Motor neuron (in vitro differentiated cells): Measurements from ENCODE around the gene KRTAP20-2. TPM values are rescaled to one million over a fixed set of nuclear protein-coding genes. Genes with fewer than 3 reads are reported as not detected.
A peak's percentile ranks its signal among the peaks of the same experiment; 100 is the strongest.

Source experiments
- ATAC-seq, 8 experiments: fragments of 200-7000 bp; cut with Tn5 transposase; replicated peaks in 6 of 8; 2 replicates each; pipeline ENCODE4 v1.8.0; 2021; ENCODE audit warnings: mild to moderate bottlenecking in 8 of 8, moderate library complexity in 8 of 8
- H3K27ac ChIP-seq, 2 donors: fragments of 250-450 bp; sonication (Bioruptor Pico); 2 replicates each; pipeline ENCODE4 v1.9.0; 2021; ENCODE audit warnings: antibody characterized with exemption in 2 of 2, mild to moderate bottlenecking in 2 of 2, moderate library complexity in 1 of 2
- H3K4me1 ChIP-seq, 2 donors: fragments of 250-450 bp; sonication (Bioruptor Pico); replicated peaks in 1 of 2; 2 replicates each; pipeline ENCODE4 v1.6.1; 2021; ENCODE audit warnings: antibody characterized with exemption in 2 of 2, mild to moderate bottlenecking in 2 of 2, moderate library complexity in 1 of 2
- H3K4me3 ChIP-seq, 5 donors: fragments of 250-450 bp; sonication (Bioruptor Pico); 2 replicates each; pipeline ENCODE4 v1.9.0; 2021; ENCODE audit warnings: antibody characterized with exemption in 5 of 5, mild to moderate bottlenecking in 5 of 5, moderate library complexity in 4 of 5
- WGBS, 10 experiments: fragments of 450-650 bp; shearing (Covaris generic); methylation state at CpG; one replicate each; pipeline ENCODE4 v1.0.0; 2022; 5-methylcytosine and 5-hydroxymethylcytosine counted together
- in situ Hi-C, 9 experiments: fragments of 400-800 bp; cut with MboI; loops; one replicate each; pipeline ENCODE4 v1.15.0; 2021; ENCODE audit warnings: low sequenced_read_pairs in 9 of 9, low pct_unique_long_range_greater_than_20kb in 2 of 9; ENCODE audit not compliant: unreplicated experiment in 9 of 9
- total RNA-seq, 8 experiments: library from RNA; unstranded; fragments of 300-600 nt; gene quantifications; 2 replicates each; pipeline versions ENCODE4 v1.2.3 to v1.2.4, GENCODE V29; 2022

Gene KRTAP20-2
- total RNA-seq, 8 experiments from 2014 or later: not detected

DNA sequence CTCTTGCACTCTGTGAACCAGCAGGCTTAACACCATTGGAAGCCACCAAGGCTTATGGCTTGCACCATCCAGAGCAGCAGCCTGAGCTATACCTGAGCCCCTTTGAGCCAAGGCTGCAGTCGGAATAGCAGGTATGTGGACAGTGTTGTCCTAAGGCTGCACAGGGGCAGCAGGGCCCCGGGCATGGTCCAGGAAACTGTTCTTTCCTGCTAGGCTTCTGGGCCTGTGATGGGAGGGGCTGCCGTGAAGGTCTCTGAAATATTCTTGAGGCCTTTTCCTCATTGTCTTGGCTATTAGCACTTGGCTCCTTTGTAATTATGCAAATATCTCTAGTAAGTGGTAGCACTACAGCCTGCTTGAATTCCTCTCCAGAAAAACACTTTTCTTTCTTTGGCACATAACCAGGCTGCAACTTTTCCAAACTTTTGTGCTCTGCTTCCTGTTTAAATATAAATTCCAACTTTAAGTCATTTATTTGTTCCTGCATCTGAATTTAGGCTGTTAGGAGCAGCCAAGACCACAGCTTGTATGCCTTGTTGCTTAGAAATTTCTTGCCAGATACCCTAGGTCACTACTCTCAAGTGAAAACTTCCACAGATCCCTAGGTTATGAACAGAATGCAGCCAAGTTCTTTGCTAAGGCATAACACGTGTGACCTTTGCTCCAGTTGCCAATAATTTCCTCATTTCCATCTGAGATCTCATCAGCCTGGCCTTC, 9.4 kb upstream of the KRTAP20-2 start:
- Histone ChIP-seq H3K4me1 (no peaks in the 10 kb centered on the region), H3K4me3 (no peak overlapping the region), H3K27ac (no peak overlapping the region)
- no peak for ATAC-seq
- in situ Hi-C loops: no loop called here
- 0 to 81% (median 65%) methylated on average over 1 to 4 of the region's 4 CpGs; no CpG with 5 or more reads in 1 of the 10 experiments for WGBS, 10 experiments

DNA sequence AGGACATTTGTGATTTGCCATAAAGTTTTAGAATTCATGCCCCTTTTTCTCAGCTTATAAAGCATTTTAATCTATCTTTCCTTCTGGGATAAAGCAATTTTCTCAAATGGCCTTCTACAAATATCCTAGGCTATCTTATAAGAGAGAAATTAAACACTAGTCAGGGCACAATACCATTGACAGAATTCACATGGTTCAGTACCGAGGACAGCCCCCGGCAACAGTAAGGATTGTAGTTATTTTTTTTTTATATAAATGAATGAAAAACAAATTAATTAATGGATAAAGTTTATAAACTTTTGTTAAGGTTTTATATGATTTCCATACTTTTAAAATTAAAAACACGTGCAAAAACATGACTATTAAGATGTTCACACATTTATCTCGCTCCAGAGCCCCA, 6.9 kb upstream of the KRTAP20-2 start:
- no peak overlapping the region for H3K27ac ChIP-seq
- in situ Hi-C loops: no loop called here
- ATAC-seq: no peak
- 3 to 100% (median 76%) methylated on average over 1 to 4 of the region's 4 CpGs for WGBS, 10 experiments
- no peaks in the 10 kb centered on the region for H3K4me1 ChIP-seq
- no peak overlapping the region for H3K4me3 ChIP-seq

DNA sequence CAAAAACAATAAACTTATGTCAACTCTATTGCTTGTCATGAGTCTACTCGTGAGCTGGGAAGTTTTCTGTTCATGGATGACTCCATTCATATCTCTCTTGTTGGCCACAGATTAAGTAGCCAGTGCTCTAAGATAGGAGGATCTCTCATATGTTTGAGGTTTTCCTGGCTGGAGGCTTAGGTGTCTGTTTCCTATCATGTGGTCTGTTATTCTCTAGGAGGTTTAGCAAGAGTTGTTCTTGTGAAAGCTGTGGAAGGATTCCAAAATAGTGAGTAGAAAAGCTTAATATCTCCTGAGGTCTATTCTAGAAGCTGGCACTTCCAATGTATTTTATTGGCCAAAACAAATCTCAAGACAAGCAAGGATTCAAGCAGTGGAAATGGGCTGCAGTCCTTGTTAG, 5.8 kb upstream of the KRTAP20-2 start:
- no peak for ATAC-seq
- in situ Hi-C loops: no loop called here
- Histone ChIP-seq H3K27ac (no peak overlapping the region), H3K4me1 (no peaks in the 10 kb centered on the region), H3K4me3 (no peak overlapping the region)
- WGBS, 10 experiments: 0 to 75% (median 67%) methylated on average over 1 of the region's 1 CpG; no CpG with 5 or more reads in 3 of the 10 experiments

DNA sequence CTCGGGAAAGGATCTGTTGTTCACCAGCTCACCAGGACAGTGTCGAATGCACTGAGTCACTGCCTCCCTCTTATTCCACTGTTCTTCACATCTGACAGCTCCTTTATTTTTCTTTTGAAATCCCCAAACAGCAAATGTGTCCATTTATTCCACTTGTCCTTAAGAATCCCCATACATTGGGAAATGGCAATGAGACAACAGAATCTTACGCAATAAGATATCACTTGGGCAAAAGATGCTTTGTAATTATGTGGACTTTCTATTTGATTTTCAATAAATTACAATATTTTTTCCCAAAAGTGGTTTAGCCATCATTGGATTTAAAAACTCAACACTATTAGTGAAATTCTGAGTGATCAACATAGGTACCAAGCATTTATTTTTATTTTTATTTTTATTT, 3.7 kb downstream of the KRTAP20-2 start:
- no peak overlapping the region for H3K27ac ChIP-seq
- no peak overlapping the region for H3K4me3 ChIP-seq
- H3K4me1 ChIP-seq: no peaks in the 10 kb centered on the region
- in situ Hi-C loops: no loop called here
- 30 to 100% (median 87%) methylated on average over 1 to 3 of the region's 3 CpGs; no CpG with 5 or more reads in 2 of the 10 experiments for WGBS, 10 experiments
- ATAC-seq: no peak

DNA sequence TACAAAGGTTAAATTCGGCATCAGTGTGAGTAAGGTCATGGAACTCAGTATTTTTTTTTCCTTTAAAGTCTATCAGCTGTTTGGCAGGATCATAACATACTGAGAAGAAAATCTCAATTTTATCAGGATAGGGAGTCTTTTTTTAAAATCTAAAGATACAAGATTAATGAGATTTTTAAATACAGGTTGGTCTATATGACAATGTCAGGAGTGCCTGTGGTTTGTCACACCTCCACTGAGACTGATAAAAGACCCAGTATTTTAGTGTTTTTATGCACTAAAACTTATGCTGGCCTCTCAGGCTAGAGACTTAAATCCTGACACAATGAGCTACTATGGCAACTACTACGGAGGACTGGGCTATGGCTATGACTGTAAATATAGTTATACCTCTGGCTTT, 7.6 kb downstream of the KRTAP20-2 start, which contains the start of gene KRTAP20-3:
KRTAP20-3 (plus strand) TSS at position 301 of the 400 bp plus-strand sequence.
- in situ Hi-C loops: no loop called here
- no peak within 1 kb of the TSS for H3K27ac ChIP-seq
- no peak for ATAC-seq
- WGBS, 10 experiments: 13 to 100% (median 87%) methylated on average over 1 to 2 of the region's 2 CpGs; no CpG with 5 or more reads in 4 of the 10 experiments
- H3K4me1 ChIP-seq: no peaks in the 10 kb centered on the region
- H3K4me3 ChIP-seq: no peak within 1 kb of the TSS

DNA sequence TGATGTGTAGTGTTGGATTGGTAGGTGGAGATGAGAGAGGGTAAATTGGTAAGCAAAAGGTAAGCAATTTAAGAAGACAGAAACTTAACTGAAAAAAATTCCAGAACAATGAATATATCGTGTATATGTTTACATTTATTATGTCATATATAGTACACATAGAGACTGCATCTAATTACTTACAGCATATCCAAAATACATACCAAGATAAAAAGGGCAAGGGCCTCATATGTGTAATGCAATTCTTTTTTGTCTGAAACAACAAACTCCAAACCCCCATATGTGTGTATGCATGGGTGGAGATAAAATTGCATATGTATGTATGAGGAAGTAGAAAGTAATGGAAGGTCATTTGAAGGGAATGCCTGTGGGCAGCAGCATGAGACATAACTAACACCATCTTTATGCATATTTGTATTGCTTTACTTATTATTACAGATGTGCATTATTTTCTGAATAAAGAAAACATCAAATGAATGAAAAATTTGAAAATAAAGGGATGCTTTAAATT, 12.0 kb downstream of the KRTAP20-2 start:
- peak in 3 of 8 experiments; percentile 44 to 93 (median 80) for ATAC-seq
- WGBS, 10 experiments: 0 to 100% (median 21%) methylated on average over 1 of the region's 1 CpG; no CpG with 5 or more reads in 3 of the 10 experiments
- in situ Hi-C loops: no loop called here
- no peak overlapping the region for H3K4me3 ChIP-seq
- H3K4me1 ChIP-seq: no peaks in the 10 kb centered on the region
- H3K27ac ChIP-seq: no peak overlapping the region

DNA sequence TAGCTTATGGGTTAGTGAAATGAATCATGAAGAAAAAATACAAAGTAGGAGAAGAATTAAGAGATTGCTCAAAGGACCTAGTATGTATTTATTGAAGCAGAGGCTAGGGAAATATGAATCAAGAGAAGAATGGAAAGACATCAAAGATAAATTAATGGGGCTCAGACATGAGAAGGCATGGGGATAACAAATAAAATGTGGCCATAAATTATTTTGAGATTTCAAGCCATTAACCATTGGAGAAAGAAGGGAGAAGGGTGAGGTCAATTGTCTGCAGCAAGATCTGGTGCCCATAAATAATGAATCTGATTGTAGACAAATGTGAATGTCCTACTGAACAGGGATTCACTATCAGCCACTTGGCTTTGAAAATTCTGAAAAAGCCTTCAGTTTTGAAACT, 17.9 kb downstream of the KRTAP20-2 start:
- H3K27ac ChIP-seq: no peak overlapping the region
- in situ Hi-C loops: no loop called here
- peaks cover 0 to 3% of the 10 kb centered on the region in 2 donors for H3K4me1 ChIP-seq
- peak in 5 of 8 experiments; percentile 28 to 83 (median 67) for ATAC-seq
- H3K4me3 ChIP-seq: no peak overlapping the region

DNA sequence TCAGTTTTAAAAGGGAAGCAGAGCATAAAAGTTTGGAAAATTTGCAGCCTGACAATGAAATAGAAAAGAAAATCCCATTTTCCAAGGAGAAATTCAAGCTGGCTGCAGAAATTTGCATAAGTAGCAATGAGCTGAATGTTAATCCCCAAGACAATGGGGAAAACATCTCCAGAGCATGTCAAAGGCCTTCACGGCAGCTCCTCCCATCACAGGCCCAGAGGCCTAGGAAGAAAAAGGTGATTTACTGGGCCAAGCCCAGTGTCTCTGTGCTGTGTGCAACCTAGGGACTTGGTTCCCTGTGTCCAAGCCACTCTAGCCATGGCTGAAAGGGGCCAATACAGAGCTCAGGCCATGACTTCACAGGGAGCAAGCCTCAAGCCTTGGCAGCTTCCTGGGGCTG, 33.8 kb downstream of the KRTAP20-2 start:
- no peak for ATAC-seq
- in situ Hi-C loops: no loop called here
- Histone ChIP-seq H3K4me1 (peaks cover 3 to 14% of the 10 kb centered on the region in 2 donors), H3K4me3 (no peak overlapping the region), H3K27ac (no peak overlapping the region)
- WGBS, 10 experiments: 0 to 63% (median 32%) methylated on average over 1 of the region's 1 CpG; no CpG with 5 or more reads in 6 of the 10 experiments

DNA sequence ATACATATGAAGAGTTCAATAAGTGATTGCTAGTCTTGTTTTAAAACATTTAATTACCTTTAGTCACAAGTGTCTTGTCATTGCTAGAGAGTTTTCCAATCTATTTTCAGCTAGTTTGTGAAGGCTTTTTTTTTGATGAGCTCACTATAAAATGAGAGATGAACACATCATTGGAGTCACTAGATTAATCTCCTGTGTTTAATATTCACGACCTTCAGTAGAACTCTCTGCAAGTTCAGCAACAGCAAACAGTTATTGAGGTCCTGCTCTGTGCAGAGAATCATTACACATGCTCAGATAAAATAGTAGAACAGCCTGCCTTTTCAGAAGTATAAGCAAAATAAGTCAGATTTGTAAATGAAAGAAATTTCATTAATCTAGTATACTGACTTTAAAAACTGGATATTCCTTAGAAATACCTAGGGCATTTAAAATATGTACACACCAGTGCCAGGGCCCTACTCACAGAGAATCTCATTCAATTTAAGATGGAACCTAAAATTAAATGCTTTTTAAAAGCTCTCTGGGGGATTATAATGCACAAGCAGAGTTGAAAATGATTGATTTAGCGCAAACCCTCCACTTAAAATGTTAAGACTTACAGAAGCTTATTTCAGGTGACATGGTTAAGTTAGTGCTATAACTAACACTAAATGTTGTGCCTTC, 38.1 kb downstream of the KRTAP20-2 start:
- in situ Hi-C loops: no loop called here
- Histone ChIP-seq H3K4me1 (peaks cover 3 to 15% of the 10 kb centered on the region in 2 donors), H3K4me3 (no peak overlapping the region), H3K27ac (no peak overlapping the region)
- WGBS, 10 experiments: 10 to 100% (median 74%) methylated on average over 1 to 2 of the region's 2 CpGs
- ATAC-seq: peak in 5 of 8 experiments; percentile 52 to 70 (median 59)

DNA sequence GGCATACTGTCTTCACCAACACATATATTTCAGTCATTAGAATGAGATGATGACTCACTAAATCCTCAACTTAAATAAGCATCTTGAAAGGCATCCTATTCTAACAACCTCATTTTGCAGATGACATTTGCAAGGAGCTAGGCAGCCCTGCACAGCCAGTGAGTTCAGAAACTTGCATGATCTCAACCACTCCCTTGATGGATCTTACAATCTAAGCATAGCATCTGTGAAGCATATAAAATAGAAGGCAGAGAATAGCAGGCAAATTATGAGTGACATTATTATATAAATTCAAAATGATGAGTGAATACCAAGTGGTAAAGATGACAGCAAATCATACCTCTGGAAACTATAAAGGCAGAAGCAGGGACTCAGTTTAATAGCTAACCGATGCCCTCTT, 39.3 kb downstream of the KRTAP20-2 start:
- in situ Hi-C loops: no loop called here
- H3K4me3 ChIP-seq: no peak overlapping the region
- peak in 6 of 8 experiments; percentile 31 to 72 (median 58) for ATAC-seq
- 0 to 100% (median 50%) methylated on average over 1 of the region's 1 CpG; no CpG with 5 or more reads in 4 of the 10 experiments for WGBS, 10 experiments
- no peak overlapping the region for H3K27ac ChIP-seq
- H3K4me1 ChIP-seq: peaks cover 3 to 15% of the 10 kb centered on the region in 2 donors

DNA sequence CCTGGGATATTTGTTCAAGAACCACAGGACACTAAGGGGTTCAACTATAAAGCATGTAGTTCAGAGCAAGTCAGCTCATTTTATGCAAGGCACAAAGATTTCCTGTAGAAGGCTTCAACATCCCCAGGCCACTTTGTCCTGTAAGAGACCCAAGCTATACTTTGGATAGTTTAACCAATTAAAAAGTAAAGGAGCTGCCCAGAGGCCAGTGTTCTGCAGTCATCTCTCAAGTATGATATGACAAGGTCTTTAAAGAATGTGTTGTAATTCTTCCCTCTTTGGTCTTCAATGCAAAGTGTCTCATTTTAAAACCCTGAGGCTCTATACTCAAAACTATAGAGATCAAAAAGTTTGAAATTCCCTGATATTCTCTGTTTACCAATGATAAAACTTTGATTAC, 41.7 kb downstream of the KRTAP20-2 start:
- no peak for ATAC-seq
- Histone ChIP-seq H3K4me3 (no peak overlapping the region), H3K4me1 (peaks cover 3 to 15% of the 10 kb centered on the region in 2 donors), H3K27ac (no peak overlapping the region)
- in situ Hi-C loops: no loop called here

DNA sequence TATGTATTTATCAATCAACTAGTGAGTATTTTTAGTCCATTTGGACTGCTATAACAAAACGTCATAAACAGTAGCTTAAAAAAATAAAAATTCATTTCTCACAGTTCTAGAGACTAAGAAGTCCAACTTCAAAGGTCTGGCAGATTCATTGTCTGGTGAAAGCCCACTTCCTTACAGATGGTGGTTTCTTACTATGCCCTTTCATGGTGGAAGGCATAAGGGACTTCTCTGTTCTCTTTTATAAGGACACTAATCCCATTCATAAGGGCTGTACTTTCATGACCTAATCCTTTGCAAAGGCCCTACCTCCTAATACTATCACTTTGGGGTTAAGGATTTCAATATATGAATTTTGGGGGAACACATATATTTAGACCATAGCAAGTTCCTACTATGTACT, 45.6 kb downstream of the KRTAP20-2 start:
- Histone ChIP-seq H3K27ac (no peak overlapping the region), H3K4me3 (no peak overlapping the region), H3K4me1 (no peaks in the 10 kb centered on the region)
- ATAC-seq: no peak
- in situ Hi-C loops: no loop called here
- WGBS, 10 experiments: 0 to 83% (median 49%) methylated on average over 1 of the region's 1 CpG

DNA sequence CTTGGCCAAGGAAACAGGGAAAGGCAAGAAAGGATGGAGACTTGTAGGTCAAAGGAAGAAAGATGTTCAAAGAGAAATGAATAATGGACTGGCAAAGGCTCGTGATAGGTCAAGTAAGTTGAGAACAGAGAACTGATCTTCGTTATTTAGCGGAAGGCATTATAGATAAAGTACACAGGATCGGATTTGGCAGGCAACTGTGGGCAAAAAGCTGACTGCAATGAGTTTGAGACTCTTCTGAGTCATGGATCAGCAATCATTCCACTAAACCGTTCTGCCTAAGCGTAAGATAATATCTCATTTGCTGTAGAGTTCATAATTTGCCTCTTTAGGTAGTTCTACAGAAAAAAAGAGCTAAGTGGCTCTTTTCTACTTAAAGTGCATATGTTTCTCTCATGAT, 49.5 kb downstream of the KRTAP20-2 start:
- H3K27ac ChIP-seq: no peak overlapping the region
- ATAC-seq: no peak
- in situ Hi-C loops: no loop called here
- H3K4me3 ChIP-seq: no peak overlapping the region
- WGBS, 10 experiments: 8 to 95% (median 77%) methylated on average over 2 to 6 of the region's 6 CpGs
- H3K4me1 ChIP-seq: no peaks in the 10 kb centered on the region
